GM06990 (cell line): ENCODE results near the gene SH3PXD2B.

Experiments
- DNase-seq: peaks from one replicate; pipeline ENCODE4 v3.0.0-alpha.2; 2011; ENCODE audit not compliant: insufficient read length; ENCODE audit errors: extremely low read depth
- H3K27me3 ChIP-seq: replicated peaks from 2 replicates; pipeline ENCODE4 v1.6.0; 2011; ENCODE audit warnings: low read length; ENCODE audit not compliant: control insufficient read depth, insufficient read depth
- H3K36me3 ChIP-seq: 2 replicates; pipeline ENCODE4 v1.5.1; 2011; ENCODE audit warnings: low read length; ENCODE audit not compliant: control insufficient read depth, insufficient read depth
- H3K4me3 ChIP-seq: replicated peaks from 2 replicates; pipeline ENCODE4 v1.5.1; 2011; ENCODE audit warnings: low read depth, mild to moderate bottlenecking, control low read depth, low read length
- TF ChIP-seq, protein P1 (sequence below): IDR thresholded peaks from 2 replicates; pipeline ENCODE4 v1.5.1; 2011; ENCODE audit warnings: low read length, control low read depth, mild to moderate bottlenecking, inconsistent platforms; ENCODE audit not compliant: insufficient read depth, poor library complexity, severe bottlenecking

SH3PXD2B gene

DNA sequence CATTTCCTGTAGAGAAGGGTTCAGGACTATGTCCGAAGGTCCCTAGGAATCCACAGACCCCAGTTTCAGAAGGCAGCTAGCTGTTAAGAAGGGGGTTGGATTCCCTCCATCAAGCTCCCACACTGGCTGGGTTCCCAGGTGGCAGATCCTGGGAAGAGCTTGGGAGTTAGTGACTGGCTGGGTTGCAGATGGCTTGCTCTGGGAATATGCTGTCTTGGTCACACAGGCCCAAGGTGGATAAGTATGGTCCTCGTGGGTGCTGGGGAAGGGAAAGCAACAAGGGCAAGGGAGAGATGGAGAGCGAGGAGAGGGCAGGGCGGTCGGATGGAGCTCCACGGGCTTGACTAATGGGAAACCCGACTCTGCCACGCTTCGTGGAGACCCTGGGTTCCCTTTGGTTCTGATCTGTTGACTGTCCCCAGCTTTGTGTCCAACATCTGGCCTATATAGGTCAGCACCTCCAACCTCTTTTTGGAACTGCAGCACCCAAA, 17.4 kb downstream of the SH3PXD2B start:
- TF ChIP-seq, protein P1, sequence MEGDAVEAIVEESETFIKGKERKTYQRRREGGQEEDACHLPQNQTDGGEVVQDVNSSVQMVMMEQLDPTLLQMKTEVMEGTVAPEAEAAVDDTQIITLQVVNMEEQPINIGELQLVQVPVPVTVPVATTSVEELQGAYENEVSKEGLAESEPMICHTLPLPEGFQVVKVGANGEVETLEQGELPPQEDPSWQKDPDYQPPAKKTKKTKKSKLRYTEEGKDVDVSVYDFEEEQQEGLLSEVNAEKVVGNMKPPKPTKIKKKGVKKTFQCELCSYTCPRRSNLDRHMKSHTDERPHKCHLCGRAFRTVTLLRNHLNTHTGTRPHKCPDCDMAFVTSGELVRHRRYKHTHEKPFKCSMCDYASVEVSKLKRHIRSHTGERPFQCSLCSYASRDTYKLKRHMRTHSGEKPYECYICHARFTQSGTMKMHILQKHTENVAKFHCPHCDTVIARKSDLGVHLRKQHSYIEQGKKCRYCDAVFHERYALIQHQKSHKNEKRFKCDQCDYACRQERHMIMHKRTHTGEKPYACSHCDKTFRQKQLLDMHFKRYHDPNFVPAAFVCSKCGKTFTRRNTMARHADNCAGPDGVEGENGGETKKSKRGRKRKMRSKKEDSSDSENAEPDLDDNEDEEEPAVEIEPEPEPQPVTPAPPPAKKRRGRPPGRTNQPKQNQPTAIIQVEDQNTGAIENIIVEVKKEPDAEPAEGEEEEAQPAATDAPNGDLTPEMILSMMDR = no peak
- no peaks in the 10 kb centered on the region for H3K36me3 ChIP-seq
- DNase-seq = no peak
- no peaks in the 10 kb centered on the region for H3K27me3 ChIP-seq
- H3K4me3 ChIP-seq = no peak overlapping the region

DNA sequence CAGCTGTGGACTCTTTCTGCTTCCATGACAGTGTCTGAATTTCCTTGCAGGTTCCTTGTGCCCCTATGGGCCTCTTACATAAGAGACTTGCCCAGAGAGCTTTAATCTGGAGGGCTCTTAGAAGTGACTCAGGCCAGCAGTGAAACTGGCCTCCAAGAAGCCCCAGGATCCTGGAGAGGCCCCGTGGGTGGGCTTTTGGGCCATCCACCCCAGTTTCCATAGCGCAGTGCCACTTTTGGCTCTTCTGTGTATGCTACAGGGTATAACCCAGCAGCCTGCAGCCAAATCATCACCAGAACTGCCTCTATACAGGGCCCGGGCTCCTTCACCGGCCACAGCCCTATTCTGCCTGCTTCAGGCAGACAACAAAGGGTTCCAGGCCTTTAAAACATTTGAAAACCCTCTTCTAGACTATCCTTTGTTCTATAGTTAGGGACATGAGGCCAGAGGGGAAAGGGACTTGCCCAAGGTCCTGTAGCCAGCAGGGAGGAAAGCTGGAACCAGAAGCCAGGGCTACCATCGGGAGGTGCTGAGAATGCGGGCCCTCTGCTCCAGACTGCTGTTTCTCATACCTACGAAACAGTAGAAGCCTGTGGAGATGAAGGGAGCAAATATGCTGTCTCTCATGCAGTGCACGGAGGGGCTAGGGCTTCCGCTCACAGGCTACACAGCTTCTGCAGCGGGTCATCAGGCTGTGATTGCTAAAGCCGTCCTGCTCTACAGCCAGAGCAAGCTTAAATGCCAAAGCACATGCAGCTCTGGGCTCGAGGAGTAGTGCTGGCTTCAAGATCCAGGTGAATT, 18.0 kb downstream of the SH3PXD2B start:
- Histone ChIP-seq H3K4me3 (no peak overlapping the region), H3K36me3 (no peaks in the 10 kb centered on the region), H3K27me3 (no peaks in the 10 kb centered on the region)
- no peak for DNase-seq
- TF ChIP-seq, protein P1 = no peak

DNA sequence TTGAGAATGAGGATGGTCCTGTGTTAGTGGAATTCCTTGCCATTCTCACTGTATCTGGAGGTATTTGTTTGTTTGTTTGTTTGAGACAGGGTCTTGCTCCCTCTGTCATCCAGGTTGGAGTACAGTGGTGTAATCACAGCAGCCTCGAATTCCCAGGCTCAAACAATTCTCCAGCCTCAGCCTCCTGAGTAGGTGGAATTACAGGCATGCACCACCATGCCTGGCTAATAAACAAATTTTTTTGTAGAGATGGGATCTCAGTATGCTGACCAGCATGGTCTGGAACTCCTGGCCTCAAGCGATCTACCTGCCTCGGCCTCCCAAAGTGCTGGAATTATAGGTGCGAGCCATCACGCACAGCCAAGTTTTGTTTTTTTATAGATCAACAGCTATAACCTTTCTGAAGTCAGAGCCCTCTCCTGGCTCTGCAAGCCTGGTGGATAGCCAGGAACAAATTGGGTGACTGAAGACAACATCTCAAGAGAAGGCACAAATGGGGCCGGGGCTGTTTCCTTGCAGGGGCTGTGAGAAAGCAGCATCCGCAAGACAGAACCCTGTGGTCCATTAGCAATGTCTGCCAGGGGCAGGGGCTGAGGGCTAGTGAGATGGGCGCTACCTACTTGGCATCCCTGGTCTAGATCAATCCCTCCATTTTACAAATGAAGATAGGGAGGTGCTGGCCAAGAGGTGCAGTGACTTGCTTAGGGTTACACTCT, 18.8 kb downstream of the SH3PXD2B start:
- TF ChIP-seq, protein P1 = no peak
- no peaks in the 10 kb centered on the region for H3K36me3 ChIP-seq
- no peaks in the 10 kb centered on the region for H3K27me3 ChIP-seq
- H3K4me3 ChIP-seq = no peak overlapping the region
- no peak for DNase-seq

DNA sequence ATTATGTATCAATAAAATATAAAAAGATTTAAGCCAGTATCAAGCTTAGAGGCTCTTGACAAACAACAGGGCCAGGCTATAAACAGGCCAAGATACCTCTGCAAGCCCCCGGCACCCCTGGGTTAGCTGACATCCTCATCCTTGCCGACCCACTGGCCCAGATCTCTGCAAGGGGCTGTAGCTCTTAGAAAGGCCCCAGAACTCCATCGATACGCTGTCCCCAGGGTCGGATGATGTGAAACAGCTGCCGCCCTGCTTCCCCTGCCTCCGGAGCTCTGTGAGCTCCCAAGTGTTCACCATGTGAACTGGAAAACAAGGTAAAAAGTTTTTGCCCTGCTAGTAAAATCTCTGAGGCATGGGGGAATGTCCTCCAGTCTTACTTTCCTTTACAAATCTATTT, 20.1 kb downstream of the SH3PXD2B start:
- Histone ChIP-seq H3K27me3 (no peaks in the 10 kb centered on the region), H3K4me3 (no peak overlapping the region), H3K36me3 (no peaks in the 10 kb centered on the region)
- no peak for DNase-seq
- TF ChIP-seq, protein P1 = no peak

DNA sequence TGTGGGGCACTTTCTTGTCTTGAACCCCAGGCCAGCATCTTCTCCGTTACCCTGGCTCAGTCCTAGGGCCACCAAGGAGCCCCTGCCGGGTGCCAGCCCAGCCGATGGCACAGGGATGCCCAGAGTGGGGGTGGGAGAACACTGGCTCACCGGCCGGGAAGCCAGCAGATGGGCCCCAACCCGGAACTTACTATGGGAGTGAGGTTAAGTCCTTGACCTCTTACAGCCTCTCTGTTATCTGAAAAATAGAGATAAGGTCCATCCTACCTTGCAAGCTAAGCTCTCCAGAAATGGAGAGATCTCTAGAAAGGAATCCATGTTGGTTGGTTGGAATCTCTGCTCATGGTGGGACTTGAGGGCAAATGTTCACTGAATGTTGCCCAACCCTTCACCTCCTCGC, 20.8 kb downstream of the SH3PXD2B start:
- TF ChIP-seq, protein P1 = no peak
- H3K27me3 ChIP-seq = no peaks in the 10 kb centered on the region; the same call in 1 of the 2 replicates
- H3K36me3 ChIP-seq = no peaks in the 10 kb centered on the region
- H3K4me3 ChIP-seq = no peak overlapping the region
- DNase-seq = no peak
